CD4-positive, alpha-beta T cell (primary cell): ENCODE results near the gene ST6GALNAC3. TPM values are rescaled to one million over a fixed set of nuclear protein-coding genes. Genes with fewer than 3 reads are reported as not detected.

Experiments used
- ATAC-seq: fragments of 200-7000 bp; cut with Tn5 transposase; one replicate; pipeline ENCODE4 v1.10.0; 2022; ENCODE audit warnings: mild to moderate bottlenecking; ENCODE audit not compliant: poor library complexity
- CTCF ChIA-PET: fragments of 350-600 bp; sonication (Branson Sonifier 250); formaldehyde crosslinking; loops from one replicate; lab custom pipeline; 2021; ENCODE audit warnings: antibody characterized with exemption, inconsistent platforms; lab: Charles Lee
- POLR2A ChIA-PET: fragments of 350-600 bp; sonication (Branson Sonifier 250); formaldehyde crosslinking; loops from one replicate; lab custom pipeline; 2021; ENCODE audit warnings: antibody characterized with exemption, inconsistent platforms; lab: Charles Lee
- DNase-seq, 14 experiments: peaks; one replicate each; pipeline ENCODE4 v3.0.0-alpha.2; 2013 to 2020; ENCODE audit warnings: mixed read lengths in 2 of 14
- H3K27ac ChIP-seq, 2 donors: one replicate each; pipeline versions ENCODE4 v1.5.1 to v1.7.0; 2013; ENCODE audit warnings: low read length in 2 of 2, low read depth in 1 of 2, mild to moderate bottlenecking in 1 of 2
- H3K27me3 ChIP-seq, 2 experiments: 1 replicate in 1 of 2; 2 replicates in 1 of 2; pipeline versions ENCODE4 v1.6.1 to v1.7.0; 2013; ENCODE audit warnings: low read length in 2 of 2, control low read depth in 1 of 2, mild to moderate bottlenecking in 1 of 2, moderate library complexity in 1 of 2; ENCODE audit not compliant: insufficient read depth in 2 of 2, control insufficient read depth in 1 of 2
- H3K36me3 ChIP-seq: one replicate; pipeline ENCODE4 v1.6.1; 2013; ENCODE audit warnings: low read length, control low read depth; ENCODE audit not compliant: insufficient read depth
- H3K4me1 ChIP-seq: one replicate; pipeline ENCODE4 v1.6.1; 2013; ENCODE audit warnings: low read length, control low read depth; ENCODE audit not compliant: insufficient read depth
- H3K4me3 ChIP-seq: one replicate; pipeline ENCODE4 v1.5.1; 2013; ENCODE audit warnings: mild to moderate bottlenecking, low read length, moderate library complexity
- H3K9me3 ChIP-seq, 2 experiments: 1 replicate in 1 of 2; 2 replicates in 1 of 2; pipeline versions ENCODE4 v1.6.1 to v1.7.0; 2013; ENCODE audit warnings: low read length in 2 of 2, mild to moderate bottlenecking in 2 of 2, control low read depth in 1 of 2, moderate library complexity in 1 of 2; ENCODE audit not compliant: control insufficient read depth in 1 of 2, insufficient read depth in 1 of 2
- H3K27ac Mint-ChIP-seq: one replicate; pipeline ENCODE4 v1.8.0; 2020; ENCODE audit warnings: mixed read lengths
- H3K27me3 Mint-ChIP-seq: one replicate; pipeline ENCODE4 v1.8.0; 2021; ENCODE audit warnings: mixed read lengths
- H3K36me3 Mint-ChIP-seq: one replicate; pipeline ENCODE4 v1.8.0; 2021; ENCODE audit warnings: low read depth, mixed read lengths
- H3K4me1 Mint-ChIP-seq: one replicate; pipeline ENCODE4 v1.8.0; 2021; ENCODE audit warnings: low read depth, mixed read lengths
- H3K4me3 Mint-ChIP-seq: one replicate; pipeline ENCODE4 v1.8.0; 2020; ENCODE audit warnings: mild to moderate bottlenecking, mixed read lengths
- H3K9me3 Mint-ChIP-seq: one replicate; pipeline ENCODE4 v1.8.0; 2020; ENCODE audit warnings: mixed read lengths
- intact Hi-C, 2 experiments: fragments of 100-400 bp; cut with DNase I in 1 of 2; cut with micrococcal nuclease in 1 of 2; formaldehyde crosslinking; loops; one replicate each; pipeline versions ENCODE4 v1.15.1 to v1.9.0; 2023 to 2025; cut with DNase I, micrococcal nuclease
- total RNA-seq, 174 experiments: library from RNA in 2 of 174; stranded (reverse) in 2 of 174; gene quantifications; one replicate each; pipeline ENCODE4 v1.2.3 and lab custom pipeline; 2021 to 2026
- TF ChIP-seq, protein P1 (sequence below): fragments of 200-600 bp; IDR thresholded peaks from one replicate; pipeline ENCODE4 v1.8.0; 2022; ENCODE audit warnings: antibody characterized with exemption, mild to moderate bottlenecking

ST6GALNAC3 gene
- total RNA-seq, 2 experiments from 2014 or later = 0.77 to 1.3 TPM

DNA sequence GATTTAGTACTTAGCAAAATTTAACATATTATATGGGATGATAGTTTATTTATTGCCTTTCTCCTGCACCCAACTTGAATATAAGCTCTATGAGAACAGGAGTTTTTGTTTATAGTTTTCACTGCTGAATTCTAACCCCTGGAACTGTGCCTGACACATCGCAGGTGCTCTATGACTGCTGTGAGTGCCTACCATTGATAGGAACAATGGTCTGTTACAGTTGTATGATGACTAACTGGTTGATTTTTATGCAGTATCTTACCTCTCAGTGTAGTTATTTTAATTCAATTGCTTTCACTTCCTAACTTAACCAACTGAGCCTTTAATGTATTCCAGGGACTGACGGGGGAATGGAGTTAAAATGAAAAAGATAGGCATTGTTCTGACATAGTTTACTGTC, 336.0 kb downstream of the ST6GALNAC3 start:
- Mint-ChIP-seq H3K4me1 (no peaks in the 10 kb centered on the region), H3K27ac (no peak overlapping the region), H3K9me3 (no peaks in the 10 kb centered on the region), H3K27me3 (no peaks in the 10 kb centered on the region), H3K36me3 (no peaks in the 10 kb centered on the region), H3K4me3 (no peak overlapping the region)
- H3K4me1 ChIP-seq = no peaks in the 10 kb centered on the region
- DNase-seq = no peak
- H3K9me3 ChIP-seq = no peaks in the 10 kb centered on the region
- no peak for ATAC-seq
- POLR2A ChIA-PET = no interaction called here
- no peak overlapping the region for H3K27ac ChIP-seq
- no peaks in the 10 kb centered on the region for H3K36me3 ChIP-seq
- intact Hi-C loops = no loop called here
- H3K27me3 ChIP-seq = no peaks in the 10 kb centered on the region
- CTCF ChIA-PET = no interaction called here
- TF ChIP-seq, protein P1, sequence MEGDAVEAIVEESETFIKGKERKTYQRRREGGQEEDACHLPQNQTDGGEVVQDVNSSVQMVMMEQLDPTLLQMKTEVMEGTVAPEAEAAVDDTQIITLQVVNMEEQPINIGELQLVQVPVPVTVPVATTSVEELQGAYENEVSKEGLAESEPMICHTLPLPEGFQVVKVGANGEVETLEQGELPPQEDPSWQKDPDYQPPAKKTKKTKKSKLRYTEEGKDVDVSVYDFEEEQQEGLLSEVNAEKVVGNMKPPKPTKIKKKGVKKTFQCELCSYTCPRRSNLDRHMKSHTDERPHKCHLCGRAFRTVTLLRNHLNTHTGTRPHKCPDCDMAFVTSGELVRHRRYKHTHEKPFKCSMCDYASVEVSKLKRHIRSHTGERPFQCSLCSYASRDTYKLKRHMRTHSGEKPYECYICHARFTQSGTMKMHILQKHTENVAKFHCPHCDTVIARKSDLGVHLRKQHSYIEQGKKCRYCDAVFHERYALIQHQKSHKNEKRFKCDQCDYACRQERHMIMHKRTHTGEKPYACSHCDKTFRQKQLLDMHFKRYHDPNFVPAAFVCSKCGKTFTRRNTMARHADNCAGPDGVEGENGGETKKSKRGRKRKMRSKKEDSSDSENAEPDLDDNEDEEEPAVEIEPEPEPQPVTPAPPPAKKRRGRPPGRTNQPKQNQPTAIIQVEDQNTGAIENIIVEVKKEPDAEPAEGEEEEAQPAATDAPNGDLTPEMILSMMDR = no peak
- H3K4me3 ChIP-seq = no peak overlapping the region

- intact Hi-C loops = no loop called here
- H3K9me3 Mint-ChIP-seq = no peaks in the 10 kb centered on the region
- H3K4me1 Mint-ChIP-seq = no peaks in the 10 kb centered on the region
- H3K36me3 ChIP-seq = no peaks in the 10 kb centered on the region
- no peaks in the 10 kb centered on the region for H3K27me3 Mint-ChIP-seq
- TF ChIP-seq, protein P1 = no peak
- no peaks in the 10 kb centered on the region for H3K9me3 ChIP-seq
- ChIA-PET POLR2A (interaction anchor here (1.1 kb wide), 1 partner anchor 13 kb away, joined by 3 read pairs; no protein-coding TSS in a partner anchor), CTCF (no interaction called here)
- no peak overlapping the region for H3K27ac ChIP-seq
- H3K27ac Mint-ChIP-seq = no peak overlapping the region
- H3K4me3 ChIP-seq = no peak overlapping the region
- H3K4me1 ChIP-seq = no peaks in the 10 kb centered on the region
- H3K27me3 ChIP-seq = no peaks in the 10 kb centered on the region
- H3K36me3 Mint-ChIP-seq = no peaks in the 10 kb centered on the region
- H3K4me3 Mint-ChIP-seq = no peak overlapping the region
- no peak for ATAC-seq
- no peak for DNase-seq
Measured at GRCh38 chr1:76418531-76418930, 344.0 kb downstream of the ST6GALNAC3 start.

DNA sequence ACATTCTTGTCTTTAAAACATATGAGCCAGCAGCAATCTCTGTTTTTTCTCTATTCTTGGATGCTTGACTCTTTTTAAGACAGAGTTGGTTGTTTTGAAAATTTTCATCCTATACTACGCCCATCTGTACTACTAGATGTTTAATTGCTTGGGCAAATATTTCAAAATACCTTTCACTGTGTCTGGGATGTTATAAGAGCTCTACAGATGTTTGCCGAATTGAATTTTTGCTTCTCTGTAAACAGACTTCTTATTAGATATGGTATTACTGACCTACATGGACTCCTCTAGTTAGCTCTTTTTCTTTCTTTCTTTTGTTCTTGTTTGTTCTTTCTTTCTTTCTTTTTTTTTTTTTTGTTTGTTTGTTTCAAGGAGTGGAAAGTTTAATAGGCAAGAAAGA, 345.1 kb downstream of the ST6GALNAC3 start:
- H3K27me3 Mint-ChIP-seq = no peaks in the 10 kb centered on the region
- H3K36me3 Mint-ChIP-seq = no peaks in the 10 kb centered on the region
- no peaks in the 10 kb centered on the region for H3K4me1 ChIP-seq
- intact Hi-C loops = no loop called here
- ATAC-seq (no peak), DNase-seq (no peak)
- no peaks in the 10 kb centered on the region for H3K9me3 Mint-ChIP-seq
- ChIA-PET CTCF (no interaction called here), POLR2A (no interaction called here)
- no peak overlapping the region for H3K4me3 Mint-ChIP-seq
- H3K27ac Mint-ChIP-seq = no peak overlapping the region
- no peak overlapping the region for H3K4me3 ChIP-seq
- H3K9me3 ChIP-seq = no peaks in the 10 kb centered on the region
- TF ChIP-seq, protein P1 = no peak
- no peak overlapping the region for H3K27ac ChIP-seq
- no peaks in the 10 kb centered on the region for H3K4me1 Mint-ChIP-seq
- H3K27me3 ChIP-seq = no peaks in the 10 kb centered on the region
- no peaks in the 10 kb centered on the region for H3K36me3 ChIP-seq
